ENCODE results near the gene TSPYL4.
"Not testable (repeated sequence)": the region's sequence is repeated elsewhere in the genome, so short reads cannot be mapped to it uniquely, and the experiment has no call there.

The TSPYL4 gene

GRCh38 chr6:116253505-116254296 is at the start of gene TSPYL4:
TSPYL4 (minus strand) TSS chr6:116254075; CDS start chr6:116254008, 67 bp downstream.
- DNase-seq, result peak; percentile 94

- DNase-seq, result no peak
Measured at GRCh38 chr6:116301104-116301503, 47.2 kb upstream of the TSPYL4 start.

- DNase-seq, result no peak
Measured at GRCh38 chr6:116300566-116300965, 46.7 kb upstream of the TSPYL4 start.

GRCh38 chr6:116298973-116299372 is 45.1 kb upstream of the TSPYL4 start:
- no peak for DNase-seq

GRCh38 chr6:116298273-116298672 is 44.4 kb upstream of the TSPYL4 start:
- DNase-seq, result no peak

GRCh38 chr6:116292553-116292952 is 38.7 kb upstream of the TSPYL4 start:
- no peak for DNase-seq

- no peak for DNase-seq
Measured at GRCh38 chr6:116291701-116292396, 38.0 kb upstream of the TSPYL4 start.

- no peak for DNase-seq
Measured at GRCh38 chr6:116290799-116291198, 36.9 kb upstream of the TSPYL4 start.

- DNase-seq, result no peak
Measured at GRCh38 chr6:116289876-116290275, 36.0 kb upstream of the TSPYL4 start.

GRCh38 chr6:116287689-116288282 is 33.9 kb upstream of the TSPYL4 start:
- DNase-seq, result peak; percentile 73

- no peak for DNase-seq
Measured at GRCh38 chr6:116286773-116287358, 33.0 kb upstream of the TSPYL4 start.

- not testable (repeated sequence) for DNase-seq
Measured at GRCh38 chr6:116284984-116285383, 31.1 kb upstream of the TSPYL4 start.

GRCh38 chr6:116283191-116283590 is 29.3 kb upstream of the TSPYL4 start:
- DNase-seq, result no peak

- DNase-seq, result no peak
Measured at GRCh38 chr6:116282698-116283097, 28.8 kb upstream of the TSPYL4 start.

- DNase-seq, result no peak
Measured at GRCh38 chr6:116280933-116281316, 27.1 kb upstream of the TSPYL4 start.

- peak; percentile 23 for DNase-seq
Measured at GRCh38 chr6:116280161-116280932, 26.5 kb upstream of the TSPYL4 start.

- DNase-seq, result peak; percentile 97
Measured at GRCh38 chr6:116279232-116280160, 25.6 kb upstream of the TSPYL4 start, which contains the start of gene TSPYL1. TSPYL1 (minus strand) TSS chr6:116279930; CDS start chr6:116279830, 100 bp downstream.

GRCh38 chr6:116278854-116279231 is 25.0 kb upstream of the TSPYL4 start:
- peak; percentile 37 for DNase-seq

- no peak for DNase-seq
Measured at GRCh38 chr6:116278481-116278829, 24.6 kb upstream of the TSPYL4 start.

- DNase-seq, result no peak
Measured at GRCh38 chr6:116277124-116277523, 23.2 kb upstream of the TSPYL4 start.

GRCh38 chr6:116271149-116271708 is 17.4 kb upstream of the TSPYL4 start:
- DNase-seq, result no peak

Measured in HCEC 1CT (cell line).